Upper lobe of right lung (tissue), 1 donor: Measurements from ENCODE around the gene SUSD4. TPM values are rescaled to one million over a fixed set of nuclear protein-coding genes. Genes with fewer than 3 reads are reported as not detected.

Experiments used
- ATAC-seq: fragments of 200-7000 bp; cut with Tn5 transposase; one replicate; pipeline ENCODE4 v1.9.1; 2020; ENCODE audit warnings: mild to moderate bottlenecking, moderate library complexity
- DNase-seq: peaks from one replicate; pipeline ENCODE4 v3.0.0-alpha.2; 2020
- H3K27ac ChIP-seq: fragments of 200-600 bp; one replicate; pipeline ENCODE4 v1.8.0; 2022
- H3K27me3 ChIP-seq: fragments of 200-600 bp; one replicate; pipeline ENCODE4 v1.8.0; 2022; ENCODE audit warnings: mild to moderate bottlenecking
- H3K36me3 ChIP-seq: fragments of 200-600 bp; one replicate; pipeline ENCODE4 v1.8.0; 2022
- H3K4me1 ChIP-seq: fragments of 200-600 bp; one replicate; pipeline ENCODE4 v1.8.0; 2022
- H3K4me3 ChIP-seq: fragments of 200-600 bp; one replicate; pipeline ENCODE4 v1.8.0; 2022; ENCODE audit warnings: mild to moderate bottlenecking
- H3K9me3 ChIP-seq: fragments of 200-600 bp; one replicate; pipeline ENCODE4 v1.8.0; 2022
- CTCF ChIP-seq: fragments of 200-600 bp; IDR thresholded peaks from one replicate; pipeline ENCODE4 v1.8.0; 2022; ENCODE audit warnings: antibody characterized with exemption
- intact Hi-C: fragments of 100-400 bp; cut with DNase I; formaldehyde crosslinking; loops from one replicate; pipeline ENCODE4 v1.11.0; 2022
- total RNA-seq: library from RNA; stranded (reverse); fragmentation: NEBNext Ultra II Directional; extraction: Animal tissue kit (Norgen Biotek cat#: 25700); gene quantifications from one replicate; pipeline ENCODE4 v1.2.1, GENCODE V29; 2021
- donor health status: DM: no; HTN: yes; CAD: no; lungs with severe emphysema.

The SUSD4 gene
- total RNA-seq, 1 donor from 2014 or later: 2.2 TPM

- intact Hi-C loops: no loop called here
- no peaks in the 10 kb centered on the region for H3K4me1 ChIP-seq
- no peak overlapping the region for H3K4me3 ChIP-seq
- H3K27ac ChIP-seq: no peak overlapping the region
- peak; percentile 8 for ATAC-seq
- no peak for TF ChIP-seq CTCF
- peaks cover 27% of the 10 kb centered on the region for H3K27me3 ChIP-seq
- no peaks in the 10 kb centered on the region for H3K9me3 ChIP-seq
- no peaks in the 10 kb centered on the region for H3K36me3 ChIP-seq
- no peak for DNase-seq
Measured at GRCh38 chr1:223394242-223394641, 30.3 kb upstream of the SUSD4 start.

- Histone ChIP-seq H3K27ac (no peak within 1 kb of the TSS), H3K4me1 (no peaks in the 10 kb centered on the region), H3K9me3 (no peaks in the 10 kb centered on the region), H3K36me3 (no peaks in the 10 kb centered on the region), H3K4me3 (peak within 1 kb of the TSS; percentile 39), H3K27me3 (peaks cover 27% of the 10 kb centered on the region)
- no peak for TF ChIP-seq CTCF
- intact Hi-C loops: no loop called here
- DNase-seq (peak; percentile 70), ATAC-seq (peak; percentile 74)
Measured at GRCh38 chr1:223393275-223394214, 29.6 kb upstream of the SUSD4 start, which contains the start of gene CCDC185. Gene CCDC185, plus strand, starts transcription at chr1:223393415. Its CDS starts 61 bp downstream, at chr1:223393476.

GRCh38 chr1:223390618-223391017 is 26.6 kb upstream of the SUSD4 start:
- ATAC-seq (no peak), DNase-seq (no peak)
- Histone ChIP-seq H3K4me3 (no peak overlapping the region), H3K27ac (no peak overlapping the region), H3K4me1 (no peaks in the 10 kb centered on the region), H3K9me3 (no peaks in the 10 kb centered on the region), H3K36me3 (no peaks in the 10 kb centered on the region), H3K27me3 (peaks cover 27% of the 10 kb centered on the region)
- TF ChIP-seq CTCF: no peak
- intact Hi-C loops: no loop called here

GRCh38 chr1:223386013-223386412 is 22.0 kb upstream of the SUSD4 start:
- no peak for ATAC-seq

GRCh38 chr1:223378754-223379153 is 14.8 kb upstream of the SUSD4 start:
- no peak for TF ChIP-seq CTCF
- Histone ChIP-seq H3K4me3 (no peak overlapping the region), H3K36me3 (no peaks in the 10 kb centered on the region), H3K27ac (no peak overlapping the region), H3K4me1 (no peaks in the 10 kb centered on the region), H3K9me3 (no peaks in the 10 kb centered on the region), H3K27me3 (no peaks in the 10 kb centered on the region)
- DNase-seq: no peak
- no peak for ATAC-seq
- intact Hi-C loops: no loop called here

More at GRCh38 chr1:223386013-223386412, 22.0 kb upstream of the SUSD4 start:
- no peak overlapping the region for H3K27ac ChIP-seq
- H3K4me1 ChIP-seq: no peaks in the 10 kb centered on the region
- no peaks in the 10 kb centered on the region for H3K36me3 ChIP-seq
- no peak overlapping the region for H3K4me3 ChIP-seq
- intact Hi-C loops: no loop called here
- H3K9me3 ChIP-seq: no peaks in the 10 kb centered on the region
- no peaks in the 10 kb centered on the region for H3K27me3 ChIP-seq
- DNase-seq: no peak
- TF ChIP-seq CTCF: no peak
